ENCODE results near the gene TTLL11. TPM values are rescaled to one million over a fixed set of nuclear protein-coding genes. Genes with fewer than 3 reads are reported as not detected.

TTLL11 gene
- total RNA-seq, 4 donors from 2014 or later = 3.2 to 11.8 (median 9.0) TPM

DNA sequence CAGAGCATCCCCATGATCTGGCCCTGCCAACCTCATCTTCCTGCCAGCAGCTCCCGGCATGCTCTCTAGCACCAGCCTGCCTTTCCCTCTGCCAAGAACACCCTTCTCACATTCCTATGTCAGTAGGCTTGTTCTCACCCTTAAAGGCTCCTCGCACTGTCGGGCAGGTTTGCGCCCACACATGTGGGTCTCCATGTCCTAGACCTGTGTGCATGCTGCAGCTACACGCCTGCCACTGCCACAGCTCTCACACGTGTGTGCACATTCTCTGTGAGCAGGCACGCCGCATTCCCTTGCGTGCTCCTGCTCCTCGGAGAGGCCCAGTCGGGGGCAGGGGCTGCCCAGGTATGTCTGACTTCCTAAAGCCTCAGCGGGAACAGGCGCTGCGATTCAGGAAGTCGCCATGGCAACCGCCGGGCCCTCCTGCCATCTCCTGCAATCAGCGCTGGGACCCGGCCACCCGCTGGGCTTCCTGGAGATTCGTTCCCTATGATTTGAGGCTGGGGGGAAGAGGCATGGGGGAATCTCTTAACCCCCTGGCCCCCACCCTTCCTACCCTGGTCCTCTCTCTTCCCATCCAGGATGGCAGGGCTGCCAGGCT, 38.4 kb upstream of the TTLL11 start:
- 23 to 29% methylated on average over 4 to 7 of the region's 21 CpGs for WGBS, 2 donors
- H3K9me3 ChIP-seq = no peaks in the 10 kb centered on the region
- no peak for DNase-seq
- no peak overlapping the region for H3K4me3 ChIP-seq
- intact Hi-C loops (cut with DNase I) = no loop called here
- H3K36me3 ChIP-seq = no peaks in the 10 kb centered on the region
- H3K4me1 ChIP-seq = peaks cover 5 to 30% (median 6%) of the 10 kb centered on the region in 3 donors
- H3K27ac ChIP-seq = no peak overlapping the region
- peaks cover 0 to 24% (median under 1%) of the 10 kb centered on the region in 4 donors for H3K27me3 ChIP-seq
- TF ChIP-seq CTCF (IDR thresholded peaks at IDR 0.05) (no peak), POLR2A (IDR thresholded peaks at IDR 0.05) (no peak)

GRCh38 chr9:122130837-122131236, 37.7 kb upstream of the TTLL11 start:
- 74 to 80% methylated on average over 4 of the region's 4 CpGs for WGBS, 2 donors

DNA sequence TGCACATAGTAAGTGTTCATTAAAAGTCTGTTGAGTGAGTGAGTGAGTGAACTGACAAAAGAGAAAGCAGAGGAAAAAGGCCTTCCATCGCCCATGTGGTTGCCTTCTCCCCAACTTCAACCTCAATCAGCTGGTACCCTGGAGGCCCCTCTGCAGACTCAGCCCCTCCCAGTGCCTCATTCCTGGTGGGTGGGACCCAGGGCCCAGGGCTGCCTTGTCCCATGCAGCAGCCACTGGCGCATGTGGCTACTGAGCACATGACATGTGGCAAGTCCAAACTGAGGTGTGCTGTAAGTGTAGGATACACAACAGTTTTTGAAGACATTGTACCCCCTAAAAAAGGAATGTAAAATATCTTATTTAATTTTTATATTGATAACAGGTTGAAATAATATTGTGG, 36.9 kb upstream of the TTLL11 start:
- H3K4me1 ChIP-seq = peaks cover 15 to 43% (median 20%) of the 10 kb centered on the region in 3 donors
- H3K36me3 ChIP-seq = no peaks in the 10 kb centered on the region
- DNase-seq = no peak
- H3K27me3 ChIP-seq = peaks cover 0 to 39% (median 5%) of the 10 kb centered on the region in 4 donors
- H3K27ac ChIP-seq = no peak overlapping the region
- intact Hi-C loops (cut with DNase I) = loop anchor here (10.0 kb wide), 2 partner anchors 325 to 675 kb away; partner anchors contain the start of gene OR1K1
- H3K9me3 ChIP-seq = no peaks in the 10 kb centered on the region
- 90 to 100% methylated on average over 1 to 2 of the region's 2 CpGs for WGBS, 2 donors
- TF ChIP-seq CTCF (IDR thresholded peaks at IDR 0.05) = no peak
- TF ChIP-seq POLR2A (IDR thresholded peaks at IDR 0.05) = no peak
- no peak overlapping the region for H3K4me3 ChIP-seq

More at GRCh38 chr9:122130837-122131236, 37.7 kb upstream of the TTLL11 start:
- H3K27me3 ChIP-seq = peaks cover 0 to 31% (median 4%) of the 10 kb centered on the region in 4 donors
- no peaks in the 10 kb centered on the region for H3K36me3 ChIP-seq
- H3K4me1 ChIP-seq = peaks cover 11 to 37% (median 12%) of the 10 kb centered on the region in 3 donors
- H3K27ac ChIP-seq = no peak overlapping the region
- intact Hi-C loops (cut with DNase I) = no loop called here
- TF ChIP-seq POLR2A (IDR thresholded peaks at IDR 0.05) = no peak
- no peak for TF ChIP-seq CTCF (IDR thresholded peaks at IDR 0.05)
- no peak overlapping the region for H3K4me3 ChIP-seq
- no peak for DNase-seq
- no peaks in the 10 kb centered on the region for H3K9me3 ChIP-seq

GRCh38 chr9:122128969-122129343, 35.8 kb upstream of the TTLL11 start:
- Histone ChIP-seq H3K27me3 (peaks cover 0 to 48% (median 5%) of the 10 kb centered on the region in 4 donors), H3K9me3 (no peaks in the 10 kb centered on the region), H3K27ac (no peak overlapping the region), H3K4me1 (peaks cover 15 to 37% (median 20%) of the 10 kb centered on the region in 3 donors), H3K36me3 (no peaks in the 10 kb centered on the region), H3K4me3 (no peak overlapping the region)
- WGBS, 2 donors = 67 to 90% methylated on average over 6 to 7 of the region's 7 CpGs
- no peak for TF ChIP-seq POLR2A (IDR thresholded peaks at IDR 0.05)
- no peak for DNase-seq
- intact Hi-C loops (cut with DNase I) = loop anchor here (10.0 kb wide), 2 partner anchors 326 to 676 kb away; partner anchors contain the start of gene OR1K1

- 63 to 81% methylated on average over 2 to 13 of the region's 24 CpGs for WGBS, 2 donors
- H3K36me3 ChIP-seq = no peaks in the 10 kb centered on the region
- H3K4me1 ChIP-seq = peaks cover 15 to 37% (median 20%) of the 10 kb centered on the region in 3 donors
- no peaks in the 10 kb centered on the region for H3K9me3 ChIP-seq
- intact Hi-C loops (cut with DNase I) = loop anchor here (10.0 kb wide), 2 partner anchors 327 to 677 kb away; partner anchors contain the start of gene OR1K1
- no peak overlapping the region for H3K4me3 ChIP-seq
- DNase-seq = no peak
- no peak for TF ChIP-seq POLR2A (IDR thresholded peaks at IDR 0.05)
- TF ChIP-seq CTCF (IDR thresholded peaks at IDR 0.05) = no peak
- peak overlapping the region in 2 of 4 donors; percentile 21 to 49 for H3K27ac ChIP-seq
- peaks cover 0 to 48% (median 5%) of the 10 kb centered on the region in 4 donors for H3K27me3 ChIP-seq
Observed at GRCh38 chr9:122128007-122128968, 35.2 kb upstream of the TTLL11 start.
